GM21360 (cell line): ENCODE results near the gene SIRT1.
"Not testable (repeated sequence)": the region's sequence is repeated elsewhere in the genome, so short reads cannot be mapped to it uniquely, and the experiment has no call there.

Experiments
- ATAC-seq: cut with Tn5 transposase; IDR thresholded peaks from one replicate; pipeline ENCODE4 v1.9.1; 2021; ENCODE audit warnings: mild to moderate bottlenecking, moderate library complexity; ENCODE audit not compliant: unreplicated experiment

The SIRT1 gene

GRCh38 chr10:67955614-67956013, 71.2 kb downstream of the SIRT1 start:
- ATAC-seq, result no peak

DNA sequence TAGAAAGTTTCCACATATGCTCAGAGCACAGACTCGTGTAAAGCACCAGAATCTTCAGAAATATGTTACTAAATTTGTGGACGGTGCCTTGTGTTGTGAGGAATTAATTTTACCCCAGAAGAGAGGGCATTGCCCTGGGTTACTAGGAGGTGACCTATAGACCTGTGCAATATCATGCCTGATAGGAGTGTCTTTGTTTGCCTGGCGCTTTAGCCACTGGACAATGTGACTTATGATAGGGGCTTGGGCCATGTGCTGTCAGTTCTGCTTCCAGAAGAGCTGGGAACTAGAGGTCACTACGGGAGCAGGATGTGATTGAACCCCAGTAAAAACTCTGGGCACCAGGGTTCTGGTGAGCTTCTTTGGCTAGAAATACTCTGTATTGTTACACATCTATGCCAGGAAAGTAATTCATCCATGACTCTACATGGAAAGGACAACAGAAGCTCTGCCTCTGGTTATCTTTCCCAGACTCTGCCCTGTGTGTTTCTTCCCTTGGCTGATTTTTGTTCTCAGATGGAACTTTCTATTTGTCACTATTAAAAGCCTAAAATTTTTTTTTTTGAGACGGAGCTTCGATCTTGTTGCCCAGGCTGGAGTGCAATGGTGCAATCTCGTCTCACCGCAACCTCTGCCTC, 75.5 kb downstream of the SIRT1 start:
- no peak for ATAC-seq

DNA sequence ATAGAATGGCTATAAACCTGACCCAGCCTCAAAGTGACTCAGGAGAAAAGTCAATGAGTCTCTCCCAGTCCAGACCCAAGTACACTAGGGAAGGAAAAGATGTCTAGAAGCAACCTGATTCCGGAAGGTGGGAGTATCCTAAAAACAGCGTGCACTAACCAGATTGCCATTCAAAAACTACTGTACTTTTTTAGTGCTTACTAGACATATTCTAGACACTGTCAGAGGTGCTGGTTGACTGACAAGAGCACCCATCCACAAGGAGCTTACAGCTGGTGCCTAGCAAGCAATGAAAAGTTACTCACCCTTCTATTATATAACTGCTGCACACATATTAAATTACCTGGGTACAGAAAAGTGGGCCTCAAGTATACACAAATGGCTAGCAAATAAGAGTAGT, 81.0 kb downstream of the SIRT1 start:
- no peak for ATAC-seq

DNA sequence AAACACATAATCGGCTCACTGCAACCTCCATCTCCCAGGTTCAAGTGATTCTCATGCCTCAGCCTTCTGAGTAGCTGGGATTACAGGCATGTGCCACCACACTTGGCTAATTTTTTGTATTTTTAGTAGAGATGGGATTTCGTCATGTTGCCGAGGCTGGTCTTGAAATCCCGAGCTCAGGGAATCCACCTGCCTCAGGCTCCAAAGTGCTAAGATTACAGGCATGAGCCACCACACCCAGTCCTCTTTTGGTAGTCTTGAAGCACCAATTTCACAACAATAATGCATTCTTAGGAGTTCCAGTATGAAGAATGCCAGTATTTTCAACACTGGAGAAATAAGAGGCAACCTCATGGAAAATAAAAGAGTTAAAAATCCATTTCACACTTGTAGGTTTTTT, 81.6 kb downstream of the SIRT1 start:
- not testable (repeated sequence) for ATAC-seq
